Putamen (tissue), 1 donor: ENCODE results near the gene OR11L1.

Experiments
- DNase-seq: peaks from one replicate; pipeline ENCODE4 v3.0.0-alpha.2; 2016; ENCODE audit warnings: low spot score

OR11L1 gene, protein sequence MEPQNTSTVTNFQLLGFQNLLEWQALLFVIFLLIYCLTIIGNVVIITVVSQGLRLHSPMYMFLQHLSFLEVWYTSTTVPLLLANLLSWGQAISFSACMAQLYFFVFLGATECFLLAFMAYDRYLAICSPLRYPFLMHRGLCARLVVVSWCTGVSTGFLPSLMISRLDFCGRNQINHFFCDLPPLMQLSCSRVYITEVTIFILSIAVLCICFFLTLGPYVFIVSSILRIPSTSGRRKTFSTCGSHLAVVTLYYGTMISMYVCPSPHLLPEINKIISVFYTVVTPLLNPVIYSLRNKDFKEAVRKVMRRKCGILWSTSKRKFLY

DNA sequence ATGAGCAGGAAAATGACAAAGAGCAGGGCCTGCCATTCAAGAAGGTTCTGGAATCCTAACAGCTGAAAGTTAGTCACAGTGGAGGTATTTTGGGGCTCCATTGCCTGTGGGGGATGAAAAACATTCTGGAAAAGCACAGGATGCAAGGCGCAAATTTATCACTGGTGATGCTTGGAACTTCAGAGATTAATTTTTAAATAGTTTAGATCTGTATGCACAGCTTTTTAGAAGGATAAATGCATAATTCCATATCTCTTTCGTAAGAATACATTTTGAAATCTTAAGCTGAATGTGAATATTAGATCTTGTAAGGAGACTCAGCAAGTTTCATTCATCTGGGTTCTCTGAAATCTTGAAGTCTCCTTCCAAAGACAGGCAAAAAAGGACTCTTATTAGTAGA lies at the start of gene OR11L1:
Gene OR11L1 (minus strand): TSS at position 101 of the 400 bp plus-strand sequence. CDS start 0 bp downstream, at position 101.
- DNase-seq, result no peak

DNA sequence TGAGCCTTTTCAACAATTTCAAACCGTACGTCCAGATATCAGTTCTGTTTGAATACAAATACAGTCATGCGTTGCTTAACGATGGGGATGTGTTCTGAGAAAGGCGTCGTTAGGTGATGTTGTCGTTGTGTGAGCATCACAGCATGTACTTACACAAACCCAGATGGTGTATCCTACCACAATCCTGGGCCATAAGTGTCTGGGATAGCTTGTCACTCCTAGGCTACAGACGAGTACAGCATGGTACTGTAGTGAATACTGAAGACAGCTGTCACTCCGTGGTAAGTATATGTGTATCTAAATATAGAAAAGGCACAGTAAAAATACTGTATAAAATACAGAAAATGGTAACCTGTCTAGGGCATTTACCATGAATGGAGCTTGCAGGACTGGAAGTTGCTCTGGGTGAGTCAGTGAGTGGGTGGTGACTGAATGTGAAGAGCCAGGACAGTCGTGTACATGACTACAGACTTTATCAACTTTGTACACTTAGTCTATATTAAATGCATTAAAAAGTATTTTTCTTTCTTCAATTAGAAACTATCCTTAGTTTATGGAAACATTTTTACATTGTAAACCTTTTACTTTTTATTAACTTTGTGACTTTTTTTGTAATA lies 43.2 kb upstream of the OR11L1 start:
- no peak for DNase-seq

DNA sequence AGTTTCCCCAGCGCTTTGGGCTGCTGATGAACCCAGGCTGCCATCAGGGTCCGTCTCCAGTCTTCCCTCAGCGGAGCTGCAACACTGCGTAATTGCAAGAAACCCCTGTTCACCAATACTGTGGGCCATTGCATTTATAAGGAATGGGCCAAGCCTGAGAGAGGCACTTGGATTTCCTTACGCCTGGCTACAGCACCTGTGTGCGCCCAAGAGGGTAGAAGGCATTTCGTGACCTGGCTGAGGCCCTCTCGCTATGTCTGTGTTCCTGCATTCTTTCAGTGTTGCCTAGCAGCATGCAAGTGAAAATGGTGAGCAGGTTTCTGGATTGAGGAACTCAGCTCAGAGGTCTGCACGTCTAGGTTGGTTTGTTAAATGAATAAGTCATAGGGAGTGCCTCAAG lies 41.6 kb upstream of the OR11L1 start:
- no peak for DNase-seq

DNA sequence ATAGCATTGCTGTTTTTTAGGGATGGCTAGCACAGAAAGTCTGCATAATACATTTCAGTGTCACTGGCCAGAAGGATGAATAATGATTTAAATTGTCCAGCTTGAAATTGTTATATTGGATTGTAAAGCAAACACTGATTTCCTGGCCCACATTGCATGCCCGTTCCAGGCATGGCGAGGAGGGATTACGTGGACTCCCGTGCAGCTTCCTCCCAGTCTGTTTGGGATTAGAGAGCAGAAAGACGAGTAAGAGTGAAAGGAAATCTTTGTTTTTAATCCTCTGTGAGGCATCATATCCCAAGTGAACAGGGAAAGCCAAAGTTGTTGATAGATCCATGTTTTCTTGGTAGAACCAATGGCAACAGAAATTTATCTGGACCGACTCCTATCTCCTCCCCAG lies 23.7 kb upstream of the OR11L1 start:
- DNase-seq, result no peak

DNA sequence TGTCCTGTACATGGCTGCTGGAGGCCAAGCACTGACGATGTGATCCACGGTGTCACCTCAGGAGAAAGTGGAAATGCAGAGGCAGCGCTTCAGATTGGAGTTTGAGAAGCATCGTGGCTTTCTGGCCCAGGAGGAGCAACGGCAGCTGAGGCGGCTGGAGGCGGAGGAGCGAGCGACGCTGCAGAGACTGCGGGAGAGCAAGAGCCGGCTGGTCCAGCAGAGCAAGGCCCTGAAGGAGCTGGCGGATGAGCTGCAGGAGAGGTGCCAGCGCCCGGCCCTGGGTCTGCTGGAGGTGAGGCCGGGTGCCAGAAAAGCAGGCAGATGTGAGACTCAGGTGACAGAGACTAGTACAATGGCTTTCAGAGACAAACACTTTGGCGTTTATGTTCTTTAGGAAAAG lies 22.9 kb upstream of the OR11L1 start:
- no peak for DNase-seq

DNA sequence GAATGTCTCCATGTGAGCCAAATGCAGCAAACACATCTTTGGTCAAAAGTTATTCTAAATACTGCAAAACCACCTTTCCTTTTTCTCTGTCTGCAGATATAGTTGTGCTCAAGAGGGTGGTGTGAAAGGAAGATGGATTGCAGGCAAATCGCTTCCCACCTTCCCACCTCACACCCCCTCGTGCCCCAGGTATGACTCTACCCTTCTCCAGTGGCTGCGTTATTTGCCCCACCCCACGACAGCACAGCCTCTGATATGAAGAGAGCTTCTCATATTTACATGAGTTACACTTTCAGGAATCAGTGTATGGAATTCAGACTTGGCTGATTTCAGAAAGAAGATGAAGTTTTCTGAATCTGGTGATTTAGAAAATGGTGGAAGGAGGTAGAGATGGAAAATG lies 21.1 kb upstream of the OR11L1 start:
- no peak for DNase-seq

DNA sequence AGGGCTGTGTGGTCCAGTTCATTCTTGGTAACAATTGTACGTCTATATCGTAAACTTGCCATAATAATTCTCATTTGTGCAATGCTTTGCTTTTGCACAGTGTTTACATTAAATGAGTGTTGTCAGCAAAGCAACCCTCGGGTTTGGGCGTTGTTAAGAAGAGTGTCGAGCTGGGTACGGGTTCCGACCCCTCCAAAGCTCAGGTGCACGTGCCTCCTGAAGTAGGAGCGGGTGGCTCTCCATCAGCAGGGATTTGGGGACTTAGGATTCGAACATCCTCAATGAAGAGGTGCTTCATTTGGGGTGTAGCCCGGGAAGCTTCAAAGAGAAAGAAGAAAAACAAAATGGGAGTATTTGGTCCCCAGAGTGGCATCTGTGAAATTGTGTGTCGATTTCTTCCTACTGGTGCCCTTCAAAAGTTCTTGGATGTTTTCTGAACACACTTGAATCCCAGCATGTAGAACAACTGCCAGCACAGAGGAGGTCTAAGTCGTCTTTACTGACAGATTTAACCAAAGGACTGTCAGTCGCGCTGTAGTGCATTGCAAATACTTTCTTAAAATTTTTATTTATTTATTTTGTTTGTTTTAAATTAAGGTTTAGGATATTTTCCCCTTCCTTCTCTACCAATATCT lies 16.4 kb upstream of the OR11L1 start:
- DNase-seq, result no peak

DNA sequence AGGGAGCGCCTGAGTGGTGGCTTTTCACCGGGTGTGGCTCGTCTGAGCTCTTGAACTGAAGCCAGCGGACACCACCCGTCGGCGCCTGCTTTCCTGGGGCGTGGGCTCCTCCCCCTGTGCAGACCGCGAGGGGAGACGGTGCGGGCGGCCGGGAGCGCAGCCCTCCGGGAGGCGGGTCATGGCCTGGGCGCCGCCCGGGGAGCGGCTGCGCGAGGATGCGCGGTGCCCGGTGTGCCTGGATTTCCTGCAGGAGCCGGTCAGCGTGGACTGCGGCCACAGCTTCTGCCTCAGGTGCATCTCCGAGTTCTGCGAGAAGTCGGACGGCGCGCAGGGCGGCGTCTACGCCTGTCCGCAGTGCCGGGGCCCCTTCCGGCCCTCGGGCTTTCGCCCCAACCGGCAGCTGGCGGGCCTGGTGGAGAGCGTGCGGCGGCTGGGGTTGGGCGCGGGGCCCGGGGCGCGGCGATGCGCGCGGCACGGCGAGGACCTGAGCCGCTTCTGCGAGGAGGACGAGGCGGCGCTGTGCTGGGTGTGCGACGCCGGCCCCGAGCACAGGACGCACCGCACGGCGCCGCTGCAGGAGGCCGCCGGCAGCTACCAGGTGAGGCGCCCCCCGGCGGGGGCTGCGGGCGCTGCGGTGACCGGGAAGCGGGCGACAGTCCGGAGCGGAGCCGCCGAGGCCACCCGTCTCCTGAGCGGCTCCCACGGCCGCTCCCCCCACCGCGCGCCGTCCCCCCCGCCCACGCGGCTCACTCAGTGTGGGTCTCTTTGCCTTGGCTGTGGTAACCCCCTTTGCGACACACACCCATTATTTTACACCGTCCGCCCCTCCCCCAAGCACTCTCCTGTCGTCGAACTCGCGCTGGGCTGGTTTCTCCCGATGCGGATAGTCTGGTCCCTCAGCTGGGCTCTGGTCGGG lies 15.6 kb upstream of the OR11L1 start, which contains the start of gene TRIM58:
Gene TRIM58 (plus strand): TSS at position 119 of the 916 bp plus-strand sequence. CDS start 60 bp downstream, at position 179.
- DNase-seq, result no peak

DNA sequence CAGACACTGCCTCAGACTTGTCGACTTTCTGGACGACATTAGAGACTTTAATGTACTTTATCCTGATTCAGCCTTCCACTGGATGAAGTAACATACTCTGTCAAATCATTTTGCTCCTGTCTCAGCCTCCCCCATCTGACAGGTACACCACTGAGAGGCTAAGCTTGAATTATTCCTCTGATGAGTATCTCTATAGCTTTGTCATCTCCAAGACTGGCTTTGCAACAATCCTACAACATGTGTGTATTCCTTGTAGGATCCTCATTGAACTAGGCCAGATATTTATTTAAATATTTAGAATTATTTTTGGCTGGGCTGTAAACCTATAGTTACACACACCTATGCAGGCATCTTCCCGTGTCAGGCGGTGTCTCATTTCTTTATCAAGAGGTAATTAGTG lies 14.2 kb upstream of the OR11L1 start:
- DNase-seq, result no peak

DNA sequence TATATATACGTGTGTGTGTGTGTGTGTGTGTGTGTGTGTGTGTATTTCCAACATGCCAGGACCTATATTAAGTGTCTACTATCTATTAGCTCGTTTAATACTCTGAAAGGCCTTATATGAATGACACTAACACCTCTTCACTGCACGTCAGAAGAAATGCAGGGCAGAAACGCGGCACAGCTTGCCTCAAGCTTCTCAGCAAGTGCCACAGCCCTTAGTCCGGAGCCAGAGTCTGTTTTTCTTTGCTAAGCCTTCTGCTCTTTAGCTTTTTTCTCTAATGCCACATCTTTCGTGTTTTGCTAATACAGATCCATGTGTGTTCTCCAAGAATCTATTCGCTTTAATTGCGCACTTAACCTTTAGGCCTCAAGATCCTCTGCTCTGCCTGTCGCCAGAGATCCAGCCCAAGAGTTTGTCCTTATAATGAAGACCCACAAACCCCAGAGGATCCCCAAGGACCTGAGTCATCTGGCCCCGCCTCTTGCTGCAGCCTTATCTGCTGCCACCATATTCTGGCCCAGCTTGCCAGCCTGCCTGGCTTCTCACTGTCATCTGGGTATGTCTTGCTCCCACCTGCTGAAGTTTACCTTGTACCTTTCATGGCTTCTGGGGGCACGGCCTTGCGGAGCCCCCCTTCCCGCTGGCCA lies 13.3 kb upstream of the OR11L1 start:
- DNase-seq, result no peak

DNA sequence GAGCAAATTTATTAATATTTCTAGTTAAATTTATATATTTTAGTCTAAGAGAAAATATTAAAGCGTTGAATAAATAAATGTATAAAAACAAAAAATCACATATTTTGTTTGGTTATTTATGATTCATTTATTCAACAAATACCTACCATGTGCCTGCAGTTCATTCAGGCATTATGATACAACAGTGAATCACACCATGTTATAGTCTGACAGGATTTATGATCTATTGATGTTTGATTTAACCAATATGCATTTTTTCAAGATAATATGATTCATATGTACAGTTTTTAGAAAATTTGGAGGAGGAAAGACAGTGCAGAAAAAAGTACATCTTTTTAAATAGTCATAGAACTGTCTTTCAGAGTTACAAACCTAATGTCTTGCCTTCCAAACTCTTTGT lies 7.9 kb upstream of the OR11L1 start:
- no peak for DNase-seq

DNA sequence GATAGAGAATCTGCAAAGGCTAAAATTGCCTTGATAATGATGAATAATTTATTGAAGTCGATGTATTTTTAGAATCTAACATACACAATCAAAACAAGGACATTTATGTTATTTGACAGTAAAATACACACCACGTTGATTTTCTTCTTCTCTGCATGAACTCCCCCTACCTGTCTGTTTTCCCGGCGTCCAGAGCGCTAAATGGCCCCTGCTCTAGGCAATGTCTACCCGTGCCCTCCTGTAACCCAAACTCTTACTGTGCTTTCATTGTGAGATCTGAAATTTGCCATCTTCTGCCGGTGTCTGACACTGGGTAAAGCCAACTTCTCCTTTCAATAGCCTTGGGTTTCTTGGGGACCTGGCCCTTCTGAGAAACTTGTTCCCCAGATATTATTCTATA lies 6.7 kb upstream of the OR11L1 start:
- DNase-seq, result no peak

DNA sequence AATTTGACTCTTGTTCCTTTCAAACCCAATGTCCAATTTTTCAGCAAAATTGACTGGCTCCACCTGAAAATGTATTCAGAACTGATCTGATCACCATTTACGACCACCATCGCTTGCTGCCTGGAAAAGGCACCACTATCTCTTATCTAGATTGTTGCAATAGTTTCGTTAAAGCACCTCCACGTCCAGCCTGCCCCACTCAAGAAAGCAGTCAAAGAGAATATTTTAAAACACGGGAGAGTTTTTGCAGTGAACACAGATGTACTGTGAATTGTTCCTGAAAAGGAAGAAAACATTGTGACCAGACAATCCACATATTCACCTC lies 4.0 kb upstream of the OR11L1 start:
- no peak for DNase-seq

DNA sequence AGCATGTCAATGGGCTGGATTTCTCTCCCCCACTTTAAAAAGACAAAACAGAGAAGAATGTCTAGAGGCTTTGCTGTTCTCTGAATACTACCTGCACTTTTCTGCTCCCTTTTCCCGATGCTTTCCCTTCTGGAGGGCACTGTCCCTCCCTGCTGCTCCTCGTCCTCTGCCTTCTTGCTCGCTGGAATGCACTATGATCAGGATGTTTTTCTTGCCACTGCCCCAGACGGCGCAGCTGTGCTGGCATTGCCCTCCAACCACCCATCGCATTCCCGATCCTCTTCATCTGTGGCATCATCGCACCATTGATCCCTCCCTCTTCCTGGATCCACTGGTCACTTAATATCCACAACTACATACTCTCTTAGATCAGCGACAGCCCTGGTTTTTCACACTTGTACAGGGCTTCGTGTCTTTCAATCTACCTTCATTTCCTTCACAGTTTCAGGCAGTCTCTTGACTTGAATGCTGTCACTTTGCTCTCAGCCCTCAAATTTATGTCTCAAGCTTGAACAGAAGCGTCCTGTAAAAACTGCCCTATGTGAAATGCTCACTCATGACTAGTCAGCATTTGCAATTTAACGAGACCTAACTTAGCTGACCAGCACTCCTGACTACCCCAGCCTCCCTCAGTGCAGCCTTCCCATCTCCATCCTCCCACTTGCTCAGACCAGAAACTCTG lies 3.5 kb upstream of the OR11L1 start:
- no peak for DNase-seq

DNA sequence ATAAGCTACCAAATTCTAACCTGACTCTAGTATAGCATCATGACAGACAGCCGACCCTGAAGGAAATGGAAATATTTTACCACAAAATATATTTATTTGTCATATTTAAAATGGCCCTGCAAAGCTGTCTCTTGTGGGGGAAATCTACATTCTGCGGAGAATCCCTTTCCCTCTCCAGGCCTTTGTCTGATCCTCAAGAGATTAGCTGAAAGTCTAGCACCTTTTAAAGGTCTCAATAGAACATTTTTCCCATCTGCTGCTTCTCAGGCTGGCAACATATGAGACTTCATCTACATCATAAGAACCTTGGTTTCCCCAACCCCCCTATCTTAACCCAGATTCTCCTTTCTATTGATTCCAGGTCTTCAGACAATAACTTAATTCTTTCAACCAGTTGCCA lies 1.7 kb upstream of the OR11L1 start:
- no peak for DNase-seq

DNA sequence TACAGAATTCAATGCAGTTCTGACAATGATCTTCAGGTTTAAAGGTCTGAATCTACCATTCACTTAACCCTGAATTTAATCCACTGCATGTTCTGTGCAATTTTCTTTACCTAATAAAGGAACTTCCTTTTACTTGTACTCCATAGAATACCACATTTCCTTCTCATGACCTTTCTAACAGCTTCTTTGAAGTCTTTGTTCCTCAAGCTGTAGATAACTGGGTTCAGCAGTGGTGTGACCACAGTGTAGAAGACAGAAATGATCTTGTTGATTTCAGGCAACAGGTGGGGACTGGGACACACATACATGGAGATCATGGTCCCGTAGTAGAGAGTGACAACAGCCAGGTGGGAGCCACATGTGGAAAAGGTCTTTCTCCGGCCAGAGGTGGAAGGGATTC lies 878 bp downstream of the OR11L1 start:
- no peak for DNase-seq

DNA sequence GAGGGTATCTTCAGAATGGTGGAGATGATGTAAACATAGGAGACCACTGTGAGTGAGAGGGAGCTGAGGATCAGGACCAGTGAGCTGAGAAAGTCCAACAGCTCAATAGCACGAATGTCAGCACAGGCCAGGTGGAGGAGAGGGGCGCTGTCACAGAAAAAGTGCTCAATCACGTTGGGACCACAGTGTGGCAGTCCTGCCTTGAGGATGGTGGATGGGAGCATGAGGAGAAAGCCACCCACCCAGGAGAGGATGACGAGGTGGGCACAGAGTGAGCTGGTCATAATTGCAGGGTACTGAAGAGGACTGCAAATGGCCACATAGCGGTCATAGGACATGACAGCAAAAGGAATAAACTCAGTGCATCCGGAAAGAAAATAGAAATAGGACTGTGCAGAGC lies 8.1 kb downstream of the OR11L1 start:
- DNase-seq, result no peak

DNA sequence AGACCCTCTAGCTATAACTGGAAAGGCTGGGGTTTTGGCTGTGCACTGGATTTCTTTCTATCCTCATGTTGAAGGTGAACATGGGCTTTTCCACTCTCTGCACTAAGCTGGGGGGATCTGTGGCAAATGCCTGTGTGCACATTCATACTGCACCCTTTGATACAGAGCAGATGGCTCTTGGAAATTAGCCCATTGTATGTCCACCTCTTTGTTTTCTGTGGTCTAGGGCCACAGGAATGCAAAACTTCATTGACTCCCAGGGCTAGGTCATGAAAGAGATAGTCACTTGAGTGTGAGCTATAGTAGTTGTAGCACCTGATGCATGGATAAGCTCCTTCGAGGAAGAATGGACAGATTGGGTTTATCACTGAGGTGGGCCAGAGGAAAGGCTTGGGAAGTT lies 12.0 kb downstream of the OR11L1 start:
- DNase-seq, result no peak

DNA sequence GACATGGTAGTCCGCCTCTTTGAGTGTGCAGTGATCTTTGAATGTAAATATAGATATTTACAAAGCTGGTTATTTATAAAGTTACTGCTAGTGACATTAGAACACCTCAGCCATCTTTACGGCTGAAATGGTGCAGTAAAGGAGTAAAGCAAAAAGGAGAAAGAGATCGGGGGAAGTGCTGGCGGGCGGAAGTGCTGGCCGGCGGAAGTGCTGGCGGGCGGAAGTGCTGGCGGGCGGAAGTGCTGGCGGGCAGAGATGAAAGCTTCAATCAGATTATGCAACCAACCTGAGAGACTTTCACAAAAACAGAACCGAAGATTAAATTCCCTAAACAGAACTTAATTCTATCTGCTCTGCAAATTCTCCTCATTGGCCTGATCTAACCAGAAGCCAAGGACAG lies 16.3 kb downstream of the OR11L1 start:
- no peak for DNase-seq

DNA sequence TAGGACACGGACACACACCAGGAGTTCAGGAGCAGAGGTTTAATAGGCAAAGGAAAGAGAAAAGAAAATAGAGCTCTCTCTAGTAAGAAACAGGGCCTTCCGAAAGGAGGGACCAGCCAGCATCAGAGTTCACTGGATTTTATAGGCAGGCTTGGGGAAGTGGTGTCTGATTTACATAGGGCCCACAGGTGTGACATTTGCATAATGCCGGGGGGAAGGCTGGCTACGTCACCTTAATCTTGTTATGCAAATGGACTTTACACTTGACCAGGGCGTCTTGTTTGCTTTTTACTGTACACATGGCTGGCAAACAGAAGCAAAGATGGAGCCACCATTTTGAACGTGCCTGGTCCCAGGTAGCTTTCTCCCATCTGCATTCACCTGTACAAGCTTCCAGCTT lies 17.7 kb downstream of the OR11L1 start, which contains the start of gene OR14A16:
Gene OR14A16 (minus strand): TSS at position 97 of the 400 bp plus-strand sequence. CDS start 8,390 bp downstream, outside the sequence.
- DNase-seq, result no peak

DNA sequence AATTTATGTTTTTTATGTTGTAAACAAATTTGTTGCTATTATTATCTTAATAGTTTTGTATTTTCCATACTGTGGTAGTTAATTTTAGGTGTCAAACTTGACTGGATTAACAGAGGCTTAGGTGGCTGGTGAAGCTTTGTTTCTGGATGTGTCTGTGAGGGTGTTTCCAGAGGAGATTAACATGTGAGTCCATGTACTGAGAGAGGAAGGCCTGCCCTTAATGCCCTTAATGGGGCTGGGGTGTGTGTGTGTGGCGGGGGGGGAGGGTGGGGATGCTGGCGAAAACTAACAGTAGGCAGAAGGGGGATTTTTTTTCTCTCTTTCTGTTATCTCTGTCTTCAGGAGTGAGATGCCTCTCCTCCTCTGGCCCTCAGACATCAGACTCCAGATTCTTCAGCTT lies 19.6 kb downstream of the OR11L1 start:
- DNase-seq, result no peak
